PC-3 (cell line): Measurements from ENCODE around the gene REN. TPM values are rescaled to one million over a fixed set of nuclear protein-coding genes. Genes with fewer than 3 reads are reported as not detected.

Experiments
- ATAC-seq: fragments of 200-7000 bp; cut with Tn5 transposase; 2 replicates; pipeline ENCODE4 v1.9.1; 2020; ENCODE audit warnings: mild to moderate bottlenecking, moderate library complexity
- BruUV-seq: library from RNA; stranded (reverse); fragments of 400-500 nt; replicated peaks from 2 replicates; lab custom pipeline; 2021; lab: Mats Ljungman, UMichigan
- CTCF ChIA-PET: fragments of 300-600 bp; sonication (Branson Sonifier 250); formaldehyde crosslinking; loops from one replicate; lab custom pipeline; 2022; ENCODE audit warnings: antibody characterized with exemption; lab: Charles Lee
- POLR2A ChIA-PET: fragments of 300-600 bp; sonication (Branson Sonifier 250); formaldehyde crosslinking; loops from one replicate; lab custom pipeline; 2022; ENCODE audit warnings: antibody characterized with exemption; ENCODE audit not compliant: unreplicated experiment; lab: Charles Lee
- DNase-seq: peaks from one replicate; pipeline ENCODE4 v3.0.0-alpha.2; 2015
- H2AFZ ChIP-seq: fragments of 300-600 bp; sonication (generic); 2 replicates; pipeline ENCODE4 v1.6.0; 2016; ENCODE audit warnings: antibody characterized with exemption, low read length
- H3F3A ChIP-seq: fragments of 300-600 bp; sonication (generic); one replicate; pipeline ENCODE4 v1.6.0; 2017; ENCODE audit warnings: antibody characterized with exemption, low read length, control low read depth, mild to moderate bottlenecking; ENCODE audit not compliant: unreplicated experiment
- H3K27ac ChIP-seq: fragments of 300-600 bp; sonication (generic); 2 replicates; pipeline ENCODE4 v1.5.1; 2016; ENCODE audit warnings: mild to moderate bottlenecking, low read length
- H3K27me3 ChIP-seq: fragments of 300-600 bp; sonication (generic); 2 replicates; pipeline ENCODE4 v1.6.1; 2016; ENCODE audit warnings: low read length, mixed read lengths
- H3K36me3 ChIP-seq: fragments of 300-600 bp; sonication (generic); 2 replicates; pipeline ENCODE4 v1.6.1; 2016; ENCODE audit warnings: low read depth, mixed run types, low read length, mixed read lengths
- H3K4me1 ChIP-seq: fragments of 300-600 bp; sonication (generic); 2 replicates; pipeline ENCODE4 v1.5.1; 2016; ENCODE audit warnings: low read length; ENCODE audit not compliant: insufficient read depth
- H3K4me2 ChIP-seq: fragments of 300-600 bp; sonication (generic); 2 replicates; pipeline ENCODE4 v1.6.0; 2016; ENCODE audit warnings: low read length
- H3K4me3 ChIP-seq: fragments of 300-600 bp; sonication (generic); 2 replicates; pipeline ENCODE4 v1.5.1; 2016; ENCODE audit warnings: mild to moderate bottlenecking, low read length, mixed read lengths
- H3K79me2 ChIP-seq: fragments of 300-600 bp; sonication (generic); 2 replicates; pipeline ENCODE4 v1.6.1; 2017; ENCODE audit warnings: low read length, mixed read lengths
- H3K9ac ChIP-seq: fragments of 300-600 bp; sonication (generic); 2 replicates; pipeline ENCODE4 v1.6.0; 2016; ENCODE audit warnings: mild to moderate bottlenecking, low read length
- H3K9me2 ChIP-seq: fragments of 300-600 bp; sonication (generic); replicated peaks from 2 replicates; pipeline ENCODE4 v1.6.1; 2016; ENCODE audit warnings: mixed run types, low read length, mixed read lengths
- H3K9me3 ChIP-seq: fragments of 300-600 bp; sonication (generic); 2 replicates; pipeline ENCODE4 v1.6.1; 2016; ENCODE audit warnings: low read length, mixed read lengths
- H4K20me1 ChIP-seq: fragments of 300-600 bp; sonication (generic); 2 replicates; pipeline ENCODE4 v1.6.1; 2016; ENCODE audit warnings: low read length, mixed read lengths
- CTCF ChIP-seq: fragments of 300-600 bp; sonication (generic); conservative IDR thresholded peaks from 2 replicates; pipeline ENCODE4 v1.5.1; 2017; ENCODE audit warnings: antibody characterized with exemption, low read depth, mild to moderate bottlenecking, low read length
- EZH2 ChIP-seq: fragments of 300-600 bp; sonication (generic); IDR thresholded peaks from one replicate; pipeline ENCODE4 v1.6.1; 2017; ENCODE audit warnings: antibody characterized with exemption, mild to moderate bottlenecking, low read length; ENCODE audit not compliant: unreplicated experiment
- EZH2phosphoT487 ChIP-seq: fragments of 300-600 bp; sonication (generic); IDR thresholded peaks from 2 replicates; pipeline ENCODE4 v1.6.1; 2018; ENCODE audit warnings: mild to moderate bottlenecking, antibody characterized with exemption, low read length, borderline replicate concordance
- intact Hi-C: fragments of 100-400 bp; cut with micrococcal nuclease; formaldehyde crosslinking; loops from 2 replicates; pipeline ENCODE4 v1.9.0; 2023
- total RNA-seq: library from RNA; depleted of rRNA; stranded (reverse); fragments of >200 nt; gene quantifications from 2 replicates; pipeline ENCODE4 v1.2.3, GENCODE V29; 2014

REN gene
- total RNA-seq, 1 experiment from 2014 or later: 2.7 TPM

- ATAC-seq (peak; percentile 6), DNase-seq (peak; percentile 51)
- H3K79me2 ChIP-seq: no peaks in the 10 kb centered on the region
- no peak overlapping the region for H2AFZ ChIP-seq
- no peaks in the 10 kb centered on the region for H3K27me3 ChIP-seq
- peak overlapping the region; percentile 65 for H3K4me2 ChIP-seq
- H3K9me2 ChIP-seq: no peaks in the 10 kb centered on the region
- peak overlapping the region; percentile 38; the same call in 1 of the 2 replicates for H3K9ac ChIP-seq
- H3F3A ChIP-seq: no peaks in the 10 kb centered on the region
- H3K4me1 ChIP-seq: peaks cover 57% of the 10 kb centered on the region
- no peak overlapping the region for H3K4me3 ChIP-seq
- peaks cover 18% of the 10 kb centered on the region for H3K36me3 ChIP-seq
- no peaks in the 10 kb centered on the region for H3K9me3 ChIP-seq
- ChIA-PET POLR2A (no interaction called here), CTCF (interaction anchor here (1.9 to 3.8 kb wide), 3 partner anchors 32 to 269 kb away, joined by 9 to 55 read pairs (median 27); partner anchors contain the start of gene SNRPE)
- H4K20me1 ChIP-seq: no peaks in the 10 kb centered on the region
- no peak for TF ChIP-seq CTCF
- no peak for TF ChIP-seq EZH2phosphoT487
- no peak for TF ChIP-seq EZH2
- no TSS peak for BruUV-seq
- intact Hi-C loops: loop anchor here (2.0 kb wide), 2 partner anchors 23 to 69 kb away; partner anchors contain the start of gene ETNK2
- peak overlapping the region; percentile 88 for H3K27ac ChIP-seq
Observed at GRCh38 chr1:204130178-204130577, 36.0 kb downstream of the REN start.

DNA sequence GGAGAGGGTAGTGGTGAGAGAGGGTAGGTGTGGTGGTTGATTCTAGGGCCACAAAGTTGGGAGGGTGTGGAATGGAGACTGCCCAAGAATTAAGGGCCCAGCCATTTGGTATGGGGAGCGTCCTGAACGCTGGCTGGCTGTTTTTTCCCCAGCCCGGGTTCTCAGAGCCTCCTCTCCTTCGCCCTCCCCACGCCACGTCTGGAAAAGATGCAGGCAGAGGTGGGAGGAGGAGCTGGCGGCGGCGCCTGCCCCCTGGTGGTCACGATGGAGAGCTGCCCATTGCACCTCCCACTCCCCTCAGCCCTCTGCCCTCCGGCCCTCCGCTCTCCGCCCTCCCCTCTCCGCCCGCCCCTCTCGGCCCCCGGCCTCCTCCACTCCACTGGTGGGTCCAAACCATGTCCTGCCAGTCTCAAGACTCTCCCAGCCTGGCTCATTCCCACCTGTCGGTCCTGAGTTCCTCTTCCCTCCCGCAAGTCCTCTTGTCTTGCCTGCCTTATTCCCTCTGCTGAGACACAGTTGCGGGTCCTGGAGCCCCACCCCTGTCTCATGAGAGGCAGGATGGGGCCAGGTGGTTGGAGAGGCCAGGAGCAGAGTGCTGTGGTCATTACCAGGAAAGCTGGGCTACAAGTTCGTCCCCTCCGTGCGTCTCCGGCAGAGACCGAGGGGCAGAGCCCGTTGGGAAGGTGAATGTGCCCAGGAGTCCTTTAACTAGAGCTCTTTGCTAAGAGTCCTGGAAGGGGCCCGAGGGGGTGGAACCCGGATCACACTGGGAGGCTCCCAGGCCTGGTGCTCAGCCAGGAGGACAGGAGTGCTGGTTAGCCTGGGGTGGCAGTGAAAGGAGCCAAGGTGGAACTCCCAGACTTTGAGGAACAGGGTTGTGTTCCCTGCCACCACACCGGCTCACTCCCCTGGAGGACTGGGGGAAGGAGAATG is 36.9 kb downstream of the REN start:
- H3K4me3 ChIP-seq: peak overlapping the region; percentile 46
- DNase-seq: peak; percentile 77
- ChIA-PET POLR2A (interaction anchor here (0.6 kb wide), 1 partner anchor 258 kb away, joined by 3 read pairs; no protein-coding TSS in a partner anchor), CTCF (interaction anchor here (0.5 to 3.8 kb wide), 13 partner anchors 25 to 449 kb away, joined by 3 to 55 read pairs (median 4); partner anchors contain the start of gene SNRPE)
- no peaks in the 10 kb centered on the region for H3K79me2 ChIP-seq
- TF ChIP-seq EZH2 (no peak), CTCF (peak; percentile 88), EZH2phosphoT487 (no peak)
- H3K9me2 ChIP-seq: no peaks in the 10 kb centered on the region
- peak; percentile 44 for ATAC-seq
- no peaks in the 10 kb centered on the region for H3K27me3 ChIP-seq
- no TSS peak for BruUV-seq
- peaks cover 21% of the 10 kb centered on the region for H3K36me3 ChIP-seq
- H2AFZ ChIP-seq: peak overlapping the region; percentile 36
- intact Hi-C loops: loop anchor here (1.0 kb wide), 2 partner anchors 42 to 258 kb away; no protein-coding TSS in a partner anchor
- H3K27ac ChIP-seq: peak overlapping the region; percentile 55
- peak overlapping the region; percentile 79 for H3K4me2 ChIP-seq
- no peaks in the 10 kb centered on the region for H3K9me3 ChIP-seq
- no peaks in the 10 kb centered on the region for H3F3A ChIP-seq
- peak overlapping the region; percentile 25 for H3K9ac ChIP-seq
- peaks cover 57% of the 10 kb centered on the region for H3K4me1 ChIP-seq
- H4K20me1 ChIP-seq: no peaks in the 10 kb centered on the region
